Mesenchymal stem cell (in vitro differentiated cells and primary cell): ENCODE results near the gene RNF130.
"Not testable (repeated sequence)": the region's sequence is repeated elsewhere in the genome, so short reads cannot be mapped to it uniquely, and the experiment has no call there.

Source experiments
- DNase-seq: peaks from one replicate; pipeline ENCODE4 v3.0.0-alpha.2; 2013
- H2AFZ ChIP-seq: one replicate; pipeline ENCODE4 v1.6.1; 2013; ENCODE audit warnings: low read depth, mild to moderate bottlenecking, control low read depth, inconsistent platforms, low read length, moderate library complexity
- H2AK5ac ChIP-seq: 2 replicates; pipeline ENCODE4 v1.6.1; 2013; ENCODE audit warnings: low read length, moderate library complexity, mild to moderate bottlenecking, inconsistent platforms; ENCODE audit not compliant: severe bottlenecking
- H2BK120ac ChIP-seq: one replicate; pipeline ENCODE4 v1.6.1; 2013; ENCODE audit warnings: low read depth, mild to moderate bottlenecking, inconsistent platforms, low read length, moderate library complexity
- H2BK12ac ChIP-seq, 2 experiments: one replicate each; pipeline ENCODE4 v1.6.1; 2013; ENCODE audit warnings: inconsistent platforms in 2 of 2, low read length in 2 of 2, mild to moderate bottlenecking in 2 of 2, moderate library complexity in 2 of 2, control low read depth in 1 of 2
- H2BK15ac ChIP-seq: one replicate; pipeline ENCODE4 v1.6.1; 2013; ENCODE audit warnings: mild to moderate bottlenecking, low read depth, inconsistent platforms; ENCODE audit not compliant: poor library complexity, severe bottlenecking
- H2BK5ac ChIP-seq: 2 replicates; pipeline ENCODE4 v1.6.1; 2013; ENCODE audit warnings: low read depth, mild to moderate bottlenecking, low read length, control low read depth, inconsistent platforms; ENCODE audit not compliant: poor library complexity, severe bottlenecking
- H3K14ac ChIP-seq, 2 experiments: one replicate each; pipeline ENCODE4 v1.6.1; 2013; ENCODE audit warnings: inconsistent platforms in 2 of 2, low read length in 2 of 2, control low read depth in 1 of 2, mild to moderate bottlenecking in 1 of 2, moderate library complexity in 1 of 2
- H3K18ac ChIP-seq, 2 experiments: one replicate each; pipeline ENCODE4 v1.6.1; 2013; ENCODE audit warnings: inconsistent platforms in 2 of 2, low read length in 2 of 2, control low read depth in 1 of 2, low read depth in 1 of 2, mild to moderate bottlenecking in 1 of 2
- H3K23ac ChIP-seq, 2 experiments: one replicate each; pipeline ENCODE4 v1.6.1; 2013; ENCODE audit warnings: inconsistent platforms in 2 of 2, low read length in 2 of 2, mild to moderate bottlenecking in 2 of 2, moderate library complexity in 2 of 2, control low read depth in 1 of 2
- H3K27ac ChIP-seq: 2 replicates; pipeline ENCODE4 v1.5.1; 2013; ENCODE audit warnings: mild to moderate bottlenecking, moderate library complexity, low read length, control low read depth, inconsistent platforms; ENCODE audit not compliant: poor library complexity, severe bottlenecking
- H3K27me3 ChIP-seq, 2 experiments: 2 replicates each; pipeline versions ENCODE4 v1.6.1 to v1.7.0; 2013; ENCODE audit warnings: low read length in 2 of 2, mild to moderate bottlenecking in 2 of 2, moderate library complexity in 2 of 2, control low read depth in 1 of 2, inconsistent platforms in 1 of 2; ENCODE audit not compliant: control insufficient read depth in 1 of 2, insufficient read depth in 1 of 2
- H3K36me3 ChIP-seq, 2 experiments: 2 replicates each; pipeline versions ENCODE4 v1.6.1 to v1.7.0; 2013; ENCODE audit warnings: low read length in 2 of 2, control low read depth in 1 of 2, inconsistent platforms in 1 of 2, low read depth in 1 of 2, mild to moderate bottlenecking in 1 of 2; ENCODE audit not compliant: insufficient read depth in 2 of 2, control insufficient read depth in 1 of 2
- H3K4ac ChIP-seq, 2 experiments: one replicate each; pipeline ENCODE4 v1.6.1; 2013; ENCODE audit warnings: inconsistent platforms in 2 of 2, low read length in 2 of 2, mild to moderate bottlenecking in 2 of 2, moderate library complexity in 2 of 2, control low read depth in 1 of 2, low read depth in 1 of 2
- H3K4me1 ChIP-seq: 2 replicates; pipeline ENCODE4 v1.6.1; 2013; ENCODE audit warnings: low read depth, low read length, control low read depth; ENCODE audit not compliant: control insufficient read depth, insufficient read depth
- H3K4me2 ChIP-seq: 2 replicates; pipeline ENCODE4 v1.6.1; 2013; ENCODE audit warnings: low read length, mild to moderate bottlenecking, inconsistent platforms; ENCODE audit not compliant: poor library complexity, severe bottlenecking
- H3K4me3 ChIP-seq, 2 experiments: 2 replicates each; pipeline versions ENCODE4 v1.5.1 to v1.7.0; 2013; ENCODE audit warnings: low read length in 2 of 2, mild to moderate bottlenecking in 2 of 2, control low read depth in 1 of 2, low read depth in 1 of 2; ENCODE audit not compliant: insufficient read depth in 1 of 2
- H3K79me1 ChIP-seq: replicated peaks from 2 replicates; pipeline ENCODE4 v1.6.1; 2013; ENCODE audit warnings: mild to moderate bottlenecking, control low read depth, low read length, inconsistent platforms; ENCODE audit not compliant: poor library complexity, severe bottlenecking
- H3K9ac ChIP-seq: 2 replicates; pipeline ENCODE4 v1.7.0; 2013; ENCODE audit warnings: mild to moderate bottlenecking, low read length, moderate library complexity
- H3K9me3 ChIP-seq: 2 replicates; pipeline ENCODE4 v1.7.0; 2013; ENCODE audit warnings: mild to moderate bottlenecking, low read length; ENCODE audit not compliant: control insufficient read depth
- H4K8ac ChIP-seq: one replicate; pipeline ENCODE4 v1.6.1; 2013; ENCODE audit warnings: inconsistent platforms, mild to moderate bottlenecking, low read length, moderate library complexity
- H4K91ac ChIP-seq: one replicate; pipeline ENCODE4 v1.6.1; 2013; ENCODE audit warnings: mild to moderate bottlenecking, low read length, inconsistent platforms
- WGBS: methylation state at CpG from one replicate; pipeline ENCODE4 v1.1.7; 2013; ENCODE audit warnings: mixed read lengths; 5-methylcytosine and 5-hydroxymethylcytosine counted together

Gene RNF130

DNA sequence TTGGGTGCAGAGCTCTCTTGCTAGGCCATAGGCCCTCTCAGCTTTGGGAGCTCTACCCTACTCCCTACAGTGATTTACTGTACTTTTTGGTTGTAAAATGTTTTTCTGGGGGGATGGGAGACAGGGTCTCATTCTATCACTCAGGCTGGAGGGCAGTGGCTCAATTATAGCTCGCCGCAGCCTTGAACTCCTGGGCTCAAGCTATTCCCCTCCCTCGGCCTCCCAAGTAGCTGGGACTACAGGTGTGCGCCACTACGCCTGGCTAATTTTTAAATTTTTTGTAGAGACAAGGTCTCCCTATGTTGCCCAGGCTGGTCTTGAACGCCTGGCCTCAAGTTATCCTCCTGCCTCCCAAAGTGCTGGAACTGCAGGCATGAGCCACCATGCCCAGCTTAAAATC is 21.7 kb upstream of the RNF130 start:
- Histone ChIP-seq H2AFZ (no peak overlapping the region), H3K4me2 (no peak overlapping the region), H3K4me1 (peaks cover 4% of the 10 kb centered on the region), H3K9ac (no peak overlapping the region), H3K9me3 (no peaks in the 10 kb centered on the region), H2AK5ac (no peak overlapping the region), H2BK12ac (no peak overlapping the region), H3K18ac (no peak overlapping the region), H3K79me1 (no peaks in the 10 kb centered on the region), H3K23ac (no peak overlapping the region), H3K4me3 (no peak overlapping the region), H2BK120ac (no peak overlapping the region), H3K14ac (no peak overlapping the region), H4K91ac (no peak overlapping the region), H2BK15ac (no peak overlapping the region), H3K4ac (no peak overlapping the region), H4K8ac (no peak overlapping the region), H2BK5ac (no peak overlapping the region), H3K36me3 (no peaks in the 10 kb centered on the region), H3K27ac (no peak overlapping the region), H3K27me3 (peaks cover 0 to 7% of the 10 kb centered on the region in 2 experiments)
- 93% methylated on average over 5 of the region's 6 CpGs for WGBS
- no peak for DNase-seq

DNA sequence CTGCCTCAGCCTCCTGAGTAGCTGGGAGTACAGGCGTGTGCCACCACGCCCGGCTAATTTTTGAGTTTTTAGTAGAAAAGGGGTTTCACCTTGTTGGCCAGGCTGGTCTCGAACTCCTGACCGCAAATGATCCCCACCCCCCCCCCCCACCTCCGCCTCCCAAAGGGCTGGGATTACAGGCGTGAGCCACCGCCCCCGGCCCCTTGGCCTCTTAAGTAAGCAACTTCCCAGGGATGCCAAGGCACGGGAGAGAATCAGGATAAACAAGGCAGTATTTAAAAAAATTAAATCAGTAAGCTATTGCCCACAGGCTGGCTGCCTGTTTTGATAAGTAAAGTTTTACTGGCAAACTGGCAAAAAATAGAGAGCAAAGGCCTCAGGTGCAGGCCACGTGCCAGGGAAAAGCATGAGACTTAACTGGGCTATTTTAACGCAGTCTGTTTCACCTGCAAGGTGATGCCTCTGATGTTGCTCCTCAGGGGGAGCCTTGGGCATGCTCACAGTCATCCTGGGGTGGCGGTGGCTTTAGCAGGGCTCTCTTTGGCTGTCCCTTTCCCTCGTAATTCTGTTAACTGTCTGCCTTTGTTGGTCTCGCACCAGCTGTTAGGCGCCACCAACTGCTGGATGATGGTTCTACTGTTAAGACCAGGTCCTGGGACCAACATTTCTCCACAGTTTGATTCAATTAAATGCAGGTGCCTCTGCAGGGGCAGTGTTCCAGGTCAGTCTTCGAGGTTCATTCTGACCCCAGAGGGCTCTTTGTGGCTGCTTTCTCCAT is 19.4 kb upstream of the RNF130 start:
- DNase-seq = peak; percentile 50
- Histone ChIP-seq H3K18ac (peak overlapping the region in 1 of 2 experiments; percentile 42), H2BK12ac (no peak overlapping the region), H4K91ac (no peak overlapping the region), H3K23ac (no peak overlapping the region), H2BK120ac (no peak overlapping the region), H3K27ac (no peak overlapping the region), H2AFZ (peak overlapping the region; percentile 81), H3K4ac (no peak overlapping the region), H3K27me3 (peaks cover 0 to 7% of the 10 kb centered on the region in 2 experiments), H3K4me3 (peak overlapping the region in 1 of 2 experiments; percentile 81), H2BK5ac (no peak overlapping the region), H2BK15ac (no peak overlapping the region), H3K9me3 (no peaks in the 10 kb centered on the region), H3K14ac (no peak overlapping the region), H3K79me1 (no peaks in the 10 kb centered on the region), H3K4me1 (peaks cover 4% of the 10 kb centered on the region), H3K36me3 (no peaks in the 10 kb centered on the region), H4K8ac (no peak overlapping the region), H2AK5ac (no peak overlapping the region), H3K9ac (peak overlapping the region; percentile 92), H3K4me2 (peak overlapping the region; percentile 16)
- 26% methylated on average over 10 of the region's 17 CpGs for WGBS

- Histone ChIP-seq H3K4me2 (peak overlapping the region; percentile 90), H3K4ac (peak overlapping the region; percentile 29 to 91), H3K79me1 (no peaks in the 10 kb centered on the region), H3K4me3 (peak overlapping the region; percentile 68 to 81), H2BK5ac (peak overlapping the region; percentile 82), H3K36me3 (no peaks in the 10 kb centered on the region), H3K23ac (no peak overlapping the region), H3K9me3 (no peaks in the 10 kb centered on the region), H2BK120ac (peak overlapping the region; percentile 29), H2AK5ac (no peak overlapping the region), H4K8ac (peak overlapping the region; percentile 90), H2BK15ac (no peak overlapping the region), H3K27ac (peak overlapping the region; percentile 72), H3K9ac (peak overlapping the region; percentile 92), H3K4me1 (peaks cover 4% of the 10 kb centered on the region), H3K18ac (peak overlapping the region; percentile 93 to 94), H3K27me3 (peaks cover 0 to 5% of the 10 kb centered on the region in 2 experiments), H2AFZ (peak overlapping the region; percentile 95), H3K14ac (peak overlapping the region in 1 of 2 experiments; percentile 82), H2BK12ac (peak overlapping the region in 1 of 2 experiments; percentile 76), H4K91ac (peak overlapping the region; percentile 14)
- peak; percentile 80 for DNase-seq
- WGBS = 2% methylated on average over 50 of the region's 58 CpGs
Measured at GRCh38 chr5:180090098-180090768, 18.7 kb upstream of the RNF130 start.

GRCh38 chr5:180089628-180090027 is 18.1 kb upstream of the RNF130 start:
- not testable (repeated sequence) for H3K79me1 ChIP-seq
- H3K4me3 ChIP-seq = peak overlapping the region in 1 of 2 experiments; percentile 81

More at GRCh38 chr5:180089628-180090027, 18.1 kb upstream of the RNF130 start:
- H2BK120ac ChIP-seq, H3K27ac ChIP-seq, DNase-seq, H4K8ac ChIP-seq, H3K23ac ChIP-seq, H2BK15ac ChIP-seq, H3K36me3 ChIP-seq, H3K4me1 ChIP-seq, H2AK5ac ChIP-seq, H2BK5ac ChIP-seq, H2BK12ac ChIP-seq, H3K18ac ChIP-seq, H3K27me3 ChIP-seq, H3K14ac ChIP-seq, H4K91ac ChIP-seq, H2AFZ ChIP-seq, H3K9me3 ChIP-seq, H3K4me2 ChIP-seq, H3K4ac ChIP-seq: not testable (repeated sequence)
- 78% methylated on average over 13 of the region's 18 CpGs for WGBS
- H3K9ac ChIP-seq = peak overlapping the region; percentile 92
